GM23338 (cell line): ENCODE results near the gene TWIST2.

Experiments
- CREB1 ChIP-seq: fragments of 250-450 bp; sonication (Bioruptor Pico); IDR thresholded peaks from 2 replicates; pipeline ENCODE4 v1.5.0; 2020; ENCODE audit warnings: low read depth, mild to moderate bottlenecking, moderate library complexity
- CTCF ChIP-seq, 2 experiments: fragments of 200-600 bp in 1 of 2; sonication (generic) in 1 of 2; conservative IDR thresholded peaks; 2 replicates each; pipeline versions ENCODE4 v1.5.1 to v1.6.1; 2016 to 2017; ENCODE audit warnings: antibody characterized with exemption in 2 of 2, low read depth in 2 of 2, mild to moderate bottlenecking in 2 of 2, moderate library complexity in 1 of 2
- EZH2 ChIP-seq: fragments of 200-600 bp; sonication (generic); IDR thresholded peaks from one replicate; pipeline ENCODE4 v1.8.0; 2017; ENCODE audit warnings: antibody characterized with exemption, mild to moderate bottlenecking, low read depth; ENCODE audit not compliant: unreplicated experiment
- EZH2phosphoT487 ChIP-seq: fragments of 200-600 bp; sonication (generic); IDR thresholded peaks from one replicate; pipeline ENCODE4 v1.8.1; 2018; ENCODE audit warnings: antibody characterized with exemption; ENCODE audit not compliant: unreplicated experiment
- JUNB ChIP-seq: IDR thresholded peaks from one replicate; pipeline ENCODE4 v1.6.1; 2016; ENCODE audit warnings: antibody characterized with exemption; ENCODE audit not compliant: unreplicated experiment
- NANOG ChIP-seq: IDR thresholded peaks from 2 replicates; pipeline ENCODE4 v1.6.1; 2016; ENCODE audit warnings: antibody characterized with exemption, borderline replicate concordance
- POLR2AphosphoS5 ChIP-seq: IDR thresholded peaks from 2 replicates; pipeline ENCODE4 v1.6.1; 2016; ENCODE audit warnings: antibody characterized with exemption, low read depth
- ZNF114 ChIP-seq: fragments of 250-450 bp; sonication (Bioruptor Pico); IDR thresholded peaks from 2 replicates; pipeline ENCODE4 v1.5.0; 2020; ENCODE audit warnings: mild to moderate bottlenecking, moderate library complexity
- ZNF331 ChIP-seq: fragments of 250-450 bp; sonication (Bioruptor Pico); IDR thresholded peaks from 2 replicates; pipeline ENCODE4 v1.5.0; 2020; ENCODE audit warnings: low read depth, mild to moderate bottlenecking, moderate library complexity
- TF ChIP-seq, protein P1 (sequence below): IDR thresholded peaks from one replicate; pipeline ENCODE4 v1.6.1; 2018; ENCODE audit warnings: antibody characterized with exemption; ENCODE audit not compliant: unreplicated experiment
- TF ChIP-seq, protein P2 (sequence below): IDR thresholded peaks from 2 replicates; pipeline ENCODE4 v1.6.1; 2016; ENCODE audit warnings: antibody characterized with exemption

- TF ChIP-seq ZNF331 (CRISPR knock-in tag) (no peak), POLR2AphosphoS5 (no peak), JUNB (no peak), CTCF (conservative IDR thresholded peaks at IDR 0.05; ENCODE audit: low read depth in 2 of 2) (no peak), CREB1 (CRISPR knock-in tag) (no peak), EZH2 (no peak), EZH2phosphoT487 (no peak), NANOG (no peak), ZNF114 (no peak)
- TF ChIP-seq, protein P1, sequence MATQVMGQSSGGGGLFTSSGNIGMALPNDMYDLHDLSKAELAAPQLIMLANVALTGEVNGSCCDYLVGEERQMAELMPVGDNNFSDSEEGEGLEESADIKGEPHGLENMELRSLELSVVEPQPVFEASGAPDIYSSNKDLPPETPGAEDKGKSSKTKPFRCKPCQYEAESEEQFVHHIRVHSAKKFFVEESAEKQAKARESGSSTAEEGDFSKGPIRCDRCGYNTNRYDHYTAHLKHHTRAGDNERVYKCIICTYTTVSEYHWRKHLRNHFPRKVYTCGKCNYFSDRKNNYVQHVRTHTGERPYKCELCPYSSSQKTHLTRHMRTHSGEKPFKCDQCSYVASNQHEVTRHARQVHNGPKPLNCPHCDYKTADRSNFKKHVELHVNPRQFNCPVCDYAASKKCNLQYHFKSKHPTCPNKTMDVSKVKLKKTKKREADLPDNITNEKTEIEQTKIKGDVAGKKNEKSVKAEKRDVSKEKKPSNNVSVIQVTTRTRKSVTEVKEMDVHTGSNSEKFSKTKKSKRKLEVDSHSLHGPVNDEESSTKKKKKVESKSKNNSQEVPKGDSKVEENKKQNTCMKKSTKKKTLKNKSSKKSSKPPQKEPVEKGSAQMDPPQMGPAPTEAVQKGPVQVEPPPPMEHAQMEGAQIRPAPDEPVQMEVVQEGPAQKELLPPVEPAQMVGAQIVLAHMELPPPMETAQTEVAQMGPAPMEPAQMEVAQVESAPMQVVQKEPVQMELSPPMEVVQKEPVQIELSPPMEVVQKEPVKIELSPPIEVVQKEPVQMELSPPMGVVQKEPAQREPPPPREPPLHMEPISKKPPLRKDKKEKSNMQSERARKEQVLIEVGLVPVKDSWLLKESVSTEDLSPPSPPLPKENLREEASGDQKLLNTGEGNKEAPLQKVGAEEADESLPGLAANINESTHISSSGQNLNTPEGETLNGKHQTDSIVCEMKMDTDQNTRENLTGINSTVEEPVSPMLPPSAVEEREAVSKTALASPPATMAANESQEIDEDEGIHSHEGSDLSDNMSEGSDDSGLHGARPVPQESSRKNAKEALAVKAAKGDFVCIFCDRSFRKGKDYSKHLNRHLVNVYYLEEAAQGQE = no peak
- TF ChIP-seq, protein P2, sequence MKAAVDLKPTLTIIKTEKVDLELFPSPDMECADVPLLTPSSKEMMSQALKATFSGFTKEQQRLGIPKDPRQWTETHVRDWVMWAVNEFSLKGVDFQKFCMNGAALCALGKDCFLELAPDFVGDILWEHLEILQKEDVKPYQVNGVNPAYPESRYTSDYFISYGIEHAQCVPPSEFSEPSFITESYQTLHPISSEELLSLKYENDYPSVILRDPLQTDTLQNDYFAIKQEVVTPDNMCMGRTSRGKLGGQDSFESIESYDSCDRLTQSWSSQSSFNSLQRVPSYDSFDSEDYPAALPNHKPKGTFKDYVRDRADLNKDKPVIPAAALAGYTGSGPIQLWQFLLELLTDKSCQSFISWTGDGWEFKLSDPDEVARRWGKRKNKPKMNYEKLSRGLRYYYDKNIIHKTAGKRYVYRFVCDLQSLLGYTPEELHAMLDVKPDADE = no peak
Observed at GRCh38 chr2:238814815-238815214, 33.1 kb upstream of the TWIST2 start.
